ES-I3 (cell line): Measurements from ENCODE around the gene ANKMY1.
"Not testable (repeated sequence)": the region's sequence is repeated elsewhere in the genome, so short reads cannot be mapped to it uniquely, and the experiment has no call there.

Source experiments
- H3K36me3 ChIP-seq: 2 replicates; pipeline ENCODE4 v1.6.1; 2013; ENCODE audit warnings: mild to moderate bottlenecking, low read length, control low read depth, moderate library complexity; ENCODE audit not compliant: insufficient read depth
- H3K4me1 ChIP-seq: 2 replicates; pipeline ENCODE4 v1.6.1; 2013; ENCODE audit warnings: mild to moderate bottlenecking, control low read depth, low read length; ENCODE audit not compliant: insufficient read depth
- H3K9ac ChIP-seq: 2 replicates; pipeline ENCODE4 v1.6.1; 2013; ENCODE audit warnings: low read depth, mild to moderate bottlenecking, low read length, moderate library complexity
- H3K9me3 ChIP-seq: 2 replicates; pipeline ENCODE4 v1.6.1; 2013; ENCODE audit warnings: mild to moderate bottlenecking, low read length, moderate library complexity; ENCODE audit not compliant: control insufficient read depth, insufficient read depth

Gene ANKMY1

DNA sequence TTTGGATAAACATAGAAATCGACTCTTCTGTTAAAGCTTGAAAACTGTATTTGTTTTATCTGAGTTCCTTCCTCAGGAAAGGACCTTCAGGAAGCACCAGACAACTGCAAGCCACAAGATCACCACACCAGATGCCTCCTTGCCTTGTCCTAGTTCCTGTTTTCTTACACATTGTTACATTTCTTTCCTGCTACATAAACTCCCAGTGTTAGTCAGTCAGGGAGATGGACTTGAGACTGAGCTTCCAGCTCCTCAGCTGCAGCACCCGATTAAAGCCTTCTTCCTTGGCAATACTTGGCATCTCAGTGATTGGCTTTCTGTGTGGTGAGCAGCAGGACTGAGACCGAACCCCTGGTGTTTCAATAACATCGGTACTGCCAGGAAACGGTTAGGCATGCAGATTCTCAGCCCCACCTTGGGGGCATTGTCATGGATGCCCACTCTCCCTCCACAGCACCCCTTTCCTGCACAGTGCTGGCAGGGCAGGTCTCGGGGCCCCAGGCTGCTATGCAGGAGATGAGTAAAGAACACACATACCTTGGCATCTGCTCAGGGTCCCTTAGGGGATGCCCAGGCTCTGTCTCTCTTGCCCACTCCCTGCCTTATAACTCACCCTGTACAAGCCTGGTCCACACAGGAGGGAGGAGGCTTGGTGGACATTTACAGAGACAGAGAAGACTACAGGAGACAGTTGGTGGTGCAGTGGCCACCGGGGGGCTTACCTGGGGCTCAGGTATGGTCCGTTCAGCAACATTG, 32.6 kb downstream of the ANKMY1 start:
- no peak overlapping the region for H3K9ac ChIP-seq
- peaks cover 12% of the 10 kb centered on the region for H3K9me3 ChIP-seq
- no peaks in the 10 kb centered on the region for H3K4me1 ChIP-seq
- no peaks in the 10 kb centered on the region for H3K36me3 ChIP-seq

- H3K36me3 ChIP-seq = no peaks in the 10 kb centered on the region
- no peak overlapping the region for H3K9ac ChIP-seq
- no peaks in the 10 kb centered on the region; the same call in 1 of the 2 replicates for H3K4me1 ChIP-seq
- H3K9me3 ChIP-seq = peaks cover 12% of the 10 kb centered on the region
These were observed 34.1 kb downstream of the ANKMY1 start for GRCh38 chr2:240523451-240524281.

DNA sequence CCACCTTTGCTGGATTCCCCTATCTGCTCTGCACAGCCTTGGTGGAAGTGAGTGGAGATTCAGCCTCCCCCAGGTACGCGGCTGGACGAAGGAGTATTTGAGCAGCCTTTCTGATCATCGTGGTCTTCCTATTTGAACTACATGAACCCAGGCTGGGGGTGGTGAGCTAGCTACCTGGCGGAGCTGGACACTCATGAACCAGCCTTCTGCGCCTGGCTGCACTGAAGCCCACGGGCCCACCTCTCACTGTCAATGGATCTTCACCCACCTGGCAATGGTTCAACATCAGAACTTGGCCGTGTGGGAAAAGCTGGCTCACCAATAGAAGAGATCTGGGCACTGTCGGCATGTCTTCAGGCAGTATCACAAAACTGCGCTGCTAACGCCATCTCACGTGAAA, 35.4 kb downstream of the ANKMY1 start:
- H3K9me3 ChIP-seq = peaks cover 12% of the 10 kb centered on the region
- H3K9ac ChIP-seq = no peak overlapping the region
- H3K36me3 ChIP-seq = no peaks in the 10 kb centered on the region
- no peaks in the 10 kb centered on the region; the same call in 1 of the 2 replicates for H3K4me1 ChIP-seq

DNA sequence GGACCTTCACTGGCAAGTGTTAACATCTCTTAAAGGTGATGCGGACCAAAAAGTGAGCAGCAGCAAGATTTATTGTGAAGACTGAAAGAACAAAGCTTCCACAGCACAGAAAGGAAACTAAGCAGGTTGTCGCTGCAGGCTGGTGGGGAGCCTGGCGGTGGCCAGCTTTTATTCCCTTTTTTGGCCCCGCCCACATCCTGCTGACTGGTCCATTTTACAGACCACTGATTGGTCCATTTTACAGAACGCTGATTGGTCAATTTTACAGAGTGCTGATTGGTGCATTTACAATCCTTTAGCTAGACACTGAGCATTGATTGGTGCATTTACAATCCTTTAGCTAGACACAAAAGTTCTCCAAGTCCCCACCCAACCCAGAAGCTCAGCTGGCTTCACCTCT, 35.9 kb downstream of the ANKMY1 start:
- H3K4me1 ChIP-seq, H3K9ac ChIP-seq, H3K36me3 ChIP-seq: not testable (repeated sequence)
- H3K9me3 ChIP-seq = peaks cover 12% of the 10 kb centered on the region

- H3K9me3 ChIP-seq = peaks cover 12% of the 10 kb centered on the region
- no peaks in the 10 kb centered on the region; the same call in 1 of the 2 replicates for H3K4me1 ChIP-seq
- no peaks in the 10 kb centered on the region for H3K36me3 ChIP-seq
- no peak overlapping the region for H3K9ac ChIP-seq
These were observed 36.8 kb downstream of the ANKMY1 start for GRCh38 chr2:240520974-240521350.

- H3K4me1 ChIP-seq = no peaks in the 10 kb centered on the region; the same call in 1 of the 2 replicates
- H3K9ac ChIP-seq = peak overlapping the region; percentile 28; the same call in 1 of the 2 replicates
- no peaks in the 10 kb centered on the region for H3K36me3 ChIP-seq
- peaks cover 10% of the 10 kb centered on the region for H3K9me3 ChIP-seq
These were observed 37.4 kb downstream of the ANKMY1 start for GRCh38 chr2:240520130-240520973.

- H3K36me3 ChIP-seq = no peaks in the 10 kb centered on the region
- H3K4me1 ChIP-seq = no peaks in the 10 kb centered on the region; the same call in 1 of the 2 replicates
- H3K9me3 ChIP-seq = peaks cover 3% of the 10 kb centered on the region; the same call in 1 of the 2 replicates
- peak overlapping the region; percentile 28; the same call in 1 of the 2 replicates for H3K9ac ChIP-seq
These were observed 38.2 kb downstream of the ANKMY1 start for GRCh38 chr2:240519396-240520129.

DNA sequence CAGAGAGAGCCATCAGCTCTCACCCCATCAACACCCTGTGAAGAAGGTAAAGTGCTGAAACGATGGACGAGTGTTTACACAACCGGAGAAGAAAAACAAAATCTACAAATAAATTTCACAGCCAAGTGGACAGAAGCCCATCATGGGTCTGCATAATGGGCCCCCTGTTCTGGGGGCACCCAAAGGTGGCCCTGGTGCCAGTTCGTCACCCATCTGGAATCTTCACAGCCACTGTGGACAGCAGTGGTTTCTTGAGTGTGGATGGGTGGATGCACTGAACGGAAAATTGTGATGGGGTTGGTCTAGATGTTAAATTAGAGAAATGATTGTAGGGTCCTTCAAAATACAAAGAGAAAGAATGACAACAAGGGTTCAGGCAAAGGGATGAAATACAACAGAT, 38.8 kb downstream of the ANKMY1 start:
- H3K36me3 ChIP-seq = no peaks in the 10 kb centered on the region
- no peak overlapping the region for H3K9ac ChIP-seq
- H3K9me3 ChIP-seq = peaks cover 3% of the 10 kb centered on the region; the same call in 1 of the 2 replicates

DNA sequence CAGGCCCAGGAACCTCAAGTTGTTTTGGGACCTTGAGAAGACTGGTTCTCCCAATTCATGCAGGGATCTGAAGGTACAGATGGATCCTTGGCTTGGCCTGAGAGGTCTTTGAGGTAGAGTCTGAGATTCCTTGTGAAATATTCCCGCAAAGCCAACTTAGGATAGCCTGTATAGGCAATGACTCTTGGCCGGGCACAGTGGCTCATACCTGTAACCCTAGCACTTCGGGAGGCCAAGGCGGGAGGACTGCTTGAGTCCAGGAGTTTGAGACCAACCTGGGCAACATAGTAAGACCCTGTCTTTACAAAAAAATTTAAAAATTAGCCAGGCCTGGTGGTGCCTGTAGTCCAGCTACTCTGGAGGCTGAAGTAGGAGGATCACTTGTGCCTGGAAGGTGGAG, 40.4 kb downstream of the ANKMY1 start:
- Histone ChIP-seq H3K4me1 (no peaks in the 10 kb centered on the region; the same call in 1 of the 2 replicates), H3K36me3 (no peaks in the 10 kb centered on the region)

More for the DNA sequence above, 38.8 kb downstream of the ANKMY1 start:
- H3K4me1 ChIP-seq = no peaks in the 10 kb centered on the region; the same call in 1 of the 2 replicates

DNA sequence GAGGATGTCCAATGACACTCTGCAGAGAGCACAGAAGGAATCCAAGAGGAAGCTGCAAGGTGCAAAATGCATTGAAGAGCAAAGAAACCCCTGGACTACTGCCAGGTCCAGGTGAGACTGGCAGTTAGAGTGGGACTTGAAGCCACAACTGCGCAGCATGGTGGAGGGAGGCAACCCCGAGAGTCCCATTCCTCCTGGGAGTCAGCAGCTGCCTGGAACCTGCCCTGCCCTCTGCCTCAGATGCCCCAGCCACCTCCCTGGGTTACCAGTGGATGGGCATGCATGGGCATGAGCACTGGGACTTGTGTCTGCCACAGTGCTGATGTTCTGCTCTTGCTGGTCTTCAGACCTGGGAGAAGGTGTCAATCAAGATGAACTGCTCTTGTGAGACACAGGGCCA, 43.2 kb downstream of the ANKMY1 start:
- no peak overlapping the region for H3K9ac ChIP-seq

More for the DNA sequence above, 40.4 kb downstream of the ANKMY1 start:
- Histone ChIP-seq H3K9ac (no peak overlapping the region), H3K9me3 (peaks cover 3% of the 10 kb centered on the region; the same call in 1 of the 2 replicates)

DNA sequence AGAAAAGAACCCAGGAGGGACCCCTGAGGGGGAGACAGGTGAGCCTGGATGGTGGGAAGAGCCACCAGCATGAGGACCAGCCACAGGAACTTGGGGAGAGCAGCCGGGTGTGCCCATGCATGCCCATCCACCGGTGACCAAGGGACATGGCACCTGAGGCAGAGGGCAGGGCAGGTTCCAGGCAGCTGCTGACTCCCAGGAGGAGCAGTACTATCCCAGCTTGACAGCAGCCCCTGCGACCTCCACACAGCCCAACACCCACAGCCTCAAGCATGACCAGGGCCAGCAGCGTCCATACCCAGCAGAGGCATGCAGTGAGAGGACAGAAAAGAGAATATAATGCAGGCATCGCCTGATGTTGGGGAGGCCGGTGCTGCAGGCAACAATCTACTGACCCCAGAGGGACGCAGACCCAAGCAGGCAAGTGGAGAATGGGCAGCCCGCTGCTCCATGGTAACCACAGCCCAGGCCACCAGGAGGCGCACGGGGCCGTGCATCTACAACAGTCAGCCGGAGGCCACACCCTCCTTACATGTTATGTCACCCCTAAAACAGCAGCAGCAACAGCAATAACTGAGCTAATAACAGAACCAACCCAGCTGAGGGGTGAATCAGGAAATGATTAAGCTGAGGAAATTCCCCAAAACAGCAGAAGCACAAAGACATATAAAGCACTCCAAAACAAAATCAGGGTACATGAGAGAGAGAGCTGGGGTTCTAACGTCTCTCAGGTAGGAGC, 44.1 kb downstream of the ANKMY1 start:
- Histone ChIP-seq H3K9ac (no peak overlapping the region), H3K36me3 (no peaks in the 10 kb centered on the region), H3K9me3 (no peaks in the 10 kb centered on the region), H3K4me1 (no peaks in the 10 kb centered on the region)

More for the DNA sequence above, 43.2 kb downstream of the ANKMY1 start:
- Histone ChIP-seq H3K36me3 (no peaks in the 10 kb centered on the region), H3K4me1 (no peaks in the 10 kb centered on the region; the same call in 1 of the 2 replicates), H3K9me3 (no peaks in the 10 kb centered on the region)

GRCh38 chr2:240512666-240513535, 44.9 kb downstream of the ANKMY1 start:
- H3K4me1 ChIP-seq = no peaks in the 10 kb centered on the region
- no peaks in the 10 kb centered on the region for H3K9me3 ChIP-seq
- no peak overlapping the region for H3K9ac ChIP-seq
- H3K36me3 ChIP-seq = no peaks in the 10 kb centered on the region
